Vagina (tissue), 2 donors: Measurements from ENCODE around the gene IER5. TPM values are rescaled to one million over a fixed set of nuclear protein-coding genes. Genes with fewer than 3 reads are reported as not detected.

Experiments
- DNase-seq, 2 donors: peaks; one replicate each; pipeline ENCODE4 v3.0.0-alpha.2; 2017; ENCODE audit errors: extremely low spot score in 2 of 2
- H3K27ac ChIP-seq: fragments of 200-600 bp; sonication (generic); one replicate; pipeline ENCODE4 v1.5.1; 2019
- H3K27me3 ChIP-seq: fragments of 200-600 bp; sonication (generic); one replicate; pipeline ENCODE4 v1.5.1; 2019
- H3K36me3 ChIP-seq, 2 donors: fragments of 200-600 bp; sonication (generic); one replicate each; pipeline ENCODE4 v1.5.1; 2017 to 2019
- H3K4me1 ChIP-seq: fragments of 200-600 bp; sonication (generic); one replicate; pipeline ENCODE4 v1.5.1; 2019
- H3K4me3 ChIP-seq, 2 donors: fragments of 200-600 bp; sonication (generic); 1 replicate in 1 of 2; 2 replicates in 1 of 2; pipeline ENCODE4 v1.5.1; 2016 to 2019
- H3K9me3 ChIP-seq: fragments of 200-600 bp; sonication (generic); one replicate; pipeline ENCODE4 v1.5.1; 2019
- CTCF ChIP-seq, 3 experiments: fragments of 450-650 bp in 2 of 3; fragments of 200-600 bp in 1 of 3; sonication (generic) in 1 of 3; IDR thresholded peaks; one replicate each; pipeline ENCODE4 v1.5.1; 2017 to 2019; ENCODE audit warnings: antibody characterized with exemption in 3 of 3, mild to moderate bottlenecking in 2 of 3, moderate library complexity in 2 of 3
- POLR2A ChIP-seq, 2 donors: fragments of 450-650 bp; IDR thresholded peaks; one replicate each; pipeline ENCODE4 v1.6.1; 2017; ENCODE audit warnings: antibody characterized with exemption in 2 of 2, mild to moderate bottlenecking in 2 of 2, moderate library complexity in 2 of 2
- POLR2AphosphoS5 ChIP-seq, 2 donors: sonication (generic); formaldehyde crosslinking; IDR thresholded peaks; one replicate each; pipeline ENCODE4 v1.9.0; 2017; ENCODE audit warnings: antibody characterized with exemption in 2 of 2, mild to moderate bottlenecking in 2 of 2, low read depth in 1 of 2; ENCODE audit not compliant: insufficient read depth in 1 of 2
- intact Hi-C: fragments of 100-400 bp; cut with DNase I; formaldehyde crosslinking; loops from one replicate; pipeline ENCODE4 v1.15.1; 2023
- total RNA-seq: library from RNA; depleted of rRNA; stranded (reverse); fragments of >200 nt; gene quantifications from one replicate; pipeline ENCODE4 v1.2.3, GENCODE V29; 2016

The IER5 gene
- total RNA-seq, 1 donor from 2014 or later, result 13.0 TPM

GRCh38 chr1:181139631-181140061 is 51.1 kb downstream of the IER5 start:
- no peak for DNase-seq
- Histone ChIP-seq H3K9me3 (no peaks in the 10 kb centered on the region), H3K27ac (no peak overlapping the region)

GRCh38 chr1:181140398-181140797 is 51.9 kb downstream of the IER5 start:
- no peaks in the 10 kb centered on the region for H3K9me3 ChIP-seq
- intact Hi-C loops, result loop anchor here (5.0 to 10.0 kb wide), 2 partner anchors 103 to 256 kb away; no protein-coding TSS in a partner anchor
- H3K36me3 ChIP-seq, result no peaks in the 10 kb centered on the region
- H3K27ac ChIP-seq, result no peak overlapping the region
- H3K4me3 ChIP-seq, result no peak overlapping the region
- H3K4me1 ChIP-seq, result peaks cover 44% of the 10 kb centered on the region
- no peak for DNase-seq
- TF ChIP-seq CTCF (IDR thresholded peaks at IDR 0.05), result no peak
- TF ChIP-seq POLR2AphosphoS5 (IDR thresholded peaks at IDR 0.05; ENCODE audit: insufficient read depth in 1 of 2, low read depth in 1 of 2), result no peak
- TF ChIP-seq POLR2A (IDR thresholded peaks at IDR 0.05), result no peak
- H3K27me3 ChIP-seq, result no peaks in the 10 kb centered on the region

More at GRCh38 chr1:181139631-181140061, 51.1 kb downstream of the IER5 start:
- Histone ChIP-seq H3K4me1 (peaks cover 52% of the 10 kb centered on the region), H3K27me3 (no peaks in the 10 kb centered on the region), H3K36me3 (no peaks in the 10 kb centered on the region), H3K4me3 (no peak overlapping the region)
- no peak for TF ChIP-seq CTCF (IDR thresholded peaks at IDR 0.05)
- TF ChIP-seq POLR2A (IDR thresholded peaks at IDR 0.05), result no peak
- no peak for TF ChIP-seq POLR2AphosphoS5 (IDR thresholded peaks at IDR 0.05; ENCODE audit: insufficient read depth in 1 of 2, low read depth in 1 of 2)
- intact Hi-C loops, result loop anchor here (5.0 to 10.0 kb wide), 2 partner anchors 102 to 255 kb away; no protein-coding TSS in a partner anchor

- DNase-seq, result no peak
- no peak overlapping the region for H3K4me3 ChIP-seq
- H3K27me3 ChIP-seq, result no peaks in the 10 kb centered on the region
- peak overlapping the region; percentile 78 for H3K27ac ChIP-seq
- H3K4me1 ChIP-seq, result peaks cover 39% of the 10 kb centered on the region
- TF ChIP-seq CTCF (IDR thresholded peaks at IDR 0.05) (no peak), POLR2A (IDR thresholded peaks at IDR 0.05) (no peak), POLR2AphosphoS5 (IDR thresholded peaks at IDR 0.05; ENCODE audit: insufficient read depth in 1 of 2, low read depth in 1 of 2) (no peak)
- no peaks in the 10 kb centered on the region for H3K9me3 ChIP-seq
- intact Hi-C loops, result loop anchor here (5.0 to 10.0 kb wide), 2 partner anchors 104 to 256 kb away; no protein-coding TSS in a partner anchor
- no peaks in the 10 kb centered on the region for H3K36me3 ChIP-seq
These were observed 52.4 kb downstream of the IER5 start for GRCh38 chr1:181140891-181141290.

- peak overlapping the region; percentile 78 for H3K27ac ChIP-seq
- intact Hi-C loops, result loop anchor here (5.0 to 10.0 kb wide), 2 partner anchors 104 to 257 kb away; no protein-coding TSS in a partner anchor
- H3K4me1 ChIP-seq, result peaks cover 34% of the 10 kb centered on the region
- no peaks in the 10 kb centered on the region for H3K27me3 ChIP-seq
- H3K36me3 ChIP-seq, result no peaks in the 10 kb centered on the region
- no peak for DNase-seq
- H3K4me3 ChIP-seq, result no peak overlapping the region
- no peaks in the 10 kb centered on the region for H3K9me3 ChIP-seq
- TF ChIP-seq POLR2AphosphoS5 (IDR thresholded peaks at IDR 0.05; ENCODE audit: insufficient read depth in 1 of 2, low read depth in 1 of 2), result peak in 1 of 2 donors; percentile 23
- no peak for TF ChIP-seq POLR2A (IDR thresholded peaks at IDR 0.05)
- TF ChIP-seq CTCF (IDR thresholded peaks at IDR 0.05), result no peak
These were observed 53.0 kb downstream of the IER5 start for GRCh38 chr1:181141431-181141910.

Other genes starting within 250 kb of the IER5 start
- 13.0 TPM for gene KIAA1614, start 175.8 kb upstream of the IER5 start, total RNA-seq
- 23.3 TPM for gene STX6, start 65.8 kb upstream of the IER5 start, total RNA-seq
- gene MR1, start 54.7 kb upstream of the IER5 start, total RNA-seq, result 12.8 TPM